Heart left ventricle (tissue), 16 donors: ENCODE measurements around the gene MAP4K2. TPM values are rescaled to one million over a fixed set of nuclear protein-coding genes. Genes with fewer than 3 reads are reported as not detected.
"Not testable (repeated sequence)": the region's sequence is repeated elsewhere in the genome, so short reads cannot be mapped to it uniquely, and the experiment has no call there.

Experiments used
- ATAC-seq, 4 donors: fragments of 200-7000 bp; cut with Tn5 transposase; one replicate each; pipeline ENCODE4 v1.9.1; 2020 to 2022; ENCODE audit warnings: moderate library complexity in 4 of 4, mild to moderate bottlenecking in 3 of 4, moderate number of reproducible peaks in 1 of 4
- DNase-seq, 5 donors: peaks; one replicate each; pipeline ENCODE4 v3.0.0-alpha.2; 2020
- H3K27ac ChIP-seq, 12 donors: fragments of 200-600 bp; sonication (generic) in 4 of 12; one replicate each; pipeline versions ENCODE4 v1.5.0 to v1.8.0; 2016 to 2022; ENCODE audit warnings: mild to moderate bottlenecking in 2 of 12
- H3K27me3 ChIP-seq, 9 donors: fragments of 200-600 bp; sonication (generic) in 2 of 9; one replicate each; pipeline versions ENCODE4 v1.5.1 to v1.8.0; 2016 to 2022; ENCODE audit warnings: mild to moderate bottlenecking in 3 of 9
- H3K36me3 ChIP-seq, 9 donors: fragments of 200-600 bp; sonication (generic) in 2 of 9; one replicate each; pipeline versions ENCODE4 v1.5.0 to v1.8.0; 2018 to 2022; ENCODE audit warnings: mild to moderate bottlenecking in 2 of 9
- H3K4me1 ChIP-seq, 12 donors: fragments of 200-600 bp; sonication (generic) in 4 of 12; one replicate each; pipeline versions ENCODE4 v1.5.0 to v1.8.0; 2016 to 2022; ENCODE audit warnings: mild to moderate bottlenecking in 3 of 12
- H3K4me3 ChIP-seq, 12 donors: fragments of 200-600 bp; sonication (generic) in 4 of 12; one replicate each; pipeline versions ENCODE4 v1.5.0 to v1.8.0; 2017 to 2022; ENCODE audit warnings: mild to moderate bottlenecking in 9 of 12, moderate library complexity in 4 of 12
- H3K9me3 ChIP-seq, 12 donors: fragments of 200-600 bp; sonication (generic) in 4 of 12; one replicate each; pipeline versions ENCODE4 v1.5.0 to v1.8.0; 2016 to 2022; ENCODE audit warnings: mild to moderate bottlenecking in 1 of 12
- CTCF ChIP-seq, 12 donors: fragments of 200-600 bp; sonication (generic) in 4 of 12; IDR thresholded peaks; one replicate each; pipeline versions ENCODE4 v1.5.0 to v1.8.0; 2018 to 2022; ENCODE audit warnings: antibody characterized with exemption in 12 of 12, mild to moderate bottlenecking in 5 of 12
- POLR2A ChIP-seq, 2 donors: fragments of 450-650 bp; IDR thresholded peaks; one replicate each; pipeline ENCODE4 v1.6.1; 2017; ENCODE audit warnings: antibody characterized with exemption in 2 of 2, mild to moderate bottlenecking in 2 of 2, moderate library complexity in 2 of 2
- WGBS, 4 donors: extraction: QIAGEN DNeasy Blood & Tissue Kit in 2 of 4; methylation state at CpG; one replicate each; pipeline versions ENCODE4 v1.1.5 to v1.1.7; 2013 to 2018; 5-methylcytosine and 5-hydroxymethylcytosine counted together
- intact Hi-C, 10 donors: fragments of 100-400 bp; cut with DNase I; formaldehyde crosslinking; loops; one replicate each; pipeline versions ENCODE4 v1.11.1 to v1.14.2; 2022
- polyA plus RNA-seq, 2 donors: library from polyadenylated mRNA; stranded (reverse); fragments of 200-250 nt; gene quantifications; one replicate each; pipeline ENCODE4 v1.2.3, GENCODE V29; 2013
- total RNA-seq, 9 donors: library from RNA; depleted of rRNA in 2 of 9; stranded (reverse); fragments of >200 nt in 2 of 9; fragmentation: NEBNext Ultra II Directional in 3 of 9; extraction: Animal tissue kit (Norgen Biotek cat#: 25700) in 3 of 9; gene quantifications; one replicate each; pipeline versions ENCODE4 v1.1.0 to v1.2.4, GENCODE V29; 2016 to 2023
- donor health status: ischemic (EF 13 %, LVEDD 7.1; RV severe dilation, severe dysfunction).
- donor health status: healthy with polysubstance abuse.
- donor health status: DM: no; HTN: yes; CAD: no.
- donor health status: DM: no; HTN: no; CAD: no.
- donor health status: ischemic (EF 25% LVEDD 6.9; RV normal size, moderate dysfunction).
- donor health status: ischemic (EF 25% LVEDD 5.7; RV mildly dilated, moderate dysfunction).
- donor health status: healthy.
- donor health status: DM: yes; HTN: yes; CAD: no.
- donor health status: ischemic (EF 35%, LVEDD 5.7; RV mildly dilated, moderate dysfunction).
- donor health status: nonischemic (EF 11% LVEDD 7.7; RV severe dilation, severe dysfunction).
- donor health status: DM: yes; HTN: yes; CAD: no.
- donor health status: PGD.
- donor health status: ischemic (EF 29% LVEDD 5.4; RV normal size, mild dysfunction).
- donor health status: nonischemic (EF 23%, LVEDD 6.1; RV moderate dilation, normal function).

Gene MAP4K2
- total and polyA plus RNA-seq, 11 donors: 7.0 to 27.5 (median 8.6) TPM

- Histone ChIP-seq H3K4me3 (no peak overlapping the region), H3K9me3 (no peaks in the 10 kb centered on the region), H3K27ac (peak overlapping the region in 6 of 12 donors; percentile 15 to 89 (median 56)), H3K36me3 (peaks cover 0 to 6% (median 0%) of the 10 kb centered on the region in 9 donors), H3K4me1 (peaks cover 7 to 61% (median 52%) of the 10 kb centered on the region in 12 donors), H3K27me3 (peaks cover 0 to 4% (median 0%) of the 10 kb centered on the region in 9 donors)
- TF ChIP-seq POLR2A (IDR thresholded peaks at IDR 0.05): peak in 1 of 2 donors; percentile 18
- peak; percentile 94 to 99 (median 98) for TF ChIP-seq CTCF (IDR thresholded peaks at IDR 0.05)
- ATAC-seq (peak; percentile 79 to 91 (median 84)), DNase-seq (peak; percentile 90 to 96 (median 91))
- intact Hi-C loops: loop anchor here (1.0 to 10.0 kb wide), 9 partner anchors 47 to 270 kb away; partner anchors contain the start of genes ARL2 (in 5 of the 10), BATF2 (in 3 of the 10), ZNHIT2 (in 3 of the 10) and TM7SF2 (in 2 of the 10)
- 23 to 32% (median 27%) methylated on average over 10 to 13 of the region's 13 CpGs for WGBS, 4 donors
Measured at GRCh38 chr11:64846998-64847666, 44.1 kb upstream of the MAP4K2 start.

GRCh38 chr11:64845776-64846129, 42.7 kb upstream of the MAP4K2 start:
- H3K4me1 ChIP-seq: peaks cover 0 to 48% (median 40%) of the 10 kb centered on the region in 12 donors
- not testable (repeated sequence) for DNase-seq, H3K36me3 ChIP-seq, H3K9me3 ChIP-seq, ATAC-seq, H3K27ac ChIP-seq, H3K27me3 ChIP-seq, H3K4me3 ChIP-seq
- intact Hi-C loops: loop anchor here (2.0 to 10.0 kb wide), 9 partner anchors 49 to 272 kb away; partner anchors contain the start of genes ARL2 (in 5 of the 10), BATF2 (in 3 of the 10), ZNHIT2 (in 3 of the 10) and TM7SF2 (in 2 of the 10)
- 95 to 100% (median 96%) methylated on average over 8 of the region's 8 CpGs for WGBS, 4 donors

- Histone ChIP-seq H3K4me1 (peaks cover 0 to 43% (median 35%) of the 10 kb centered on the region in 12 donors), H3K4me3 (peak overlapping the region; percentile 32 to 64 (median 48)), H3K27me3 (peaks cover 0 to 4% (median 0%) of the 10 kb centered on the region in 9 donors), H3K9me3 (no peaks in the 10 kb centered on the region), H3K36me3 (no peaks in the 10 kb centered on the region), H3K27ac (peak overlapping the region in 6 of 12 donors; percentile 8 to 47 (median 40))
- intact Hi-C loops: loop anchor here (2.0 to 10.0 kb wide), 8 partner anchors 150 to 272 kb away; partner anchors contain the start of genes ARL2 (in 5 of the 10), BATF2 (in 3 of the 10), ZNHIT2 (in 3 of the 10) and TM7SF2 (in 2 of the 10)
- ATAC-seq (no peak), DNase-seq (peak in 1 of 5 donors; percentile 25)
- 24 to 31% (median 25%) methylated on average over 6 to 9 of the region's 9 CpGs for WGBS, 4 donors
- TF ChIP-seq POLR2A (IDR thresholded peaks at IDR 0.05): no peak
- TF ChIP-seq CTCF (IDR thresholded peaks at IDR 0.05): no peak
Measured at GRCh38 chr11:64845129-64845775, 42.2 kb upstream of the MAP4K2 start.

- TF ChIP-seq CTCF (IDR thresholded peaks at IDR 0.05) (peak; percentile 45 to 75 (median 62)), POLR2A (IDR thresholded peaks at IDR 0.05) (no peak)
- H3K9me3 ChIP-seq: no peaks in the 10 kb centered on the region
- peak within 1 kb of the TSS in 7 of 12 donors; percentile 8 to 47 (median 38) for H3K27ac ChIP-seq
- 1 to 10% (median 3%) methylated on average over 4 to 96 of the region's 96 CpGs for WGBS, 4 donors
- H3K36me3 ChIP-seq: no peaks in the 10 kb centered on the region
- intact Hi-C loops: loop anchor here (2.0 to 10.0 kb wide), 9 partner anchors 150 to 273 kb away; partner anchors contain the start of genes ARL2 (in 5 of the 10), BATF2 (in 3 of the 10), ZNHIT2 (in 3 of the 10) and TM7SF2 (in 2 of the 10)
- H3K4me1 ChIP-seq: peaks cover 0 to 35% (median 28%) of the 10 kb centered on the region in 12 donors
- H3K27me3 ChIP-seq: peaks cover 0 to 4% (median 0%) of the 10 kb centered on the region in 9 donors
- peak; percentile 46 to 85 (median 68) for DNase-seq
- peak in 3 of 4 donors; percentile 36 to 63 (median 60) for ATAC-seq
- H3K4me3 ChIP-seq: peak within 1 kb of the TSS; percentile 32 to 64 (median 48)
Measured at GRCh38 chr11:64844330-64845128, 41.5 kb upstream of the MAP4K2 start, which contains the start of gene CDC42BPG. Gene CDC42BPG (minus strand): TSS chr11:64844653. CDS start chr11:64844569, 84 bp downstream.
